ENCODE results near the gene DCTD.
"Not testable (repeated sequence)": the region's sequence is repeated elsewhere in the genome, so short reads cannot be mapped to it uniquely, and the experiment has no call there.

DCTD gene

DNA sequence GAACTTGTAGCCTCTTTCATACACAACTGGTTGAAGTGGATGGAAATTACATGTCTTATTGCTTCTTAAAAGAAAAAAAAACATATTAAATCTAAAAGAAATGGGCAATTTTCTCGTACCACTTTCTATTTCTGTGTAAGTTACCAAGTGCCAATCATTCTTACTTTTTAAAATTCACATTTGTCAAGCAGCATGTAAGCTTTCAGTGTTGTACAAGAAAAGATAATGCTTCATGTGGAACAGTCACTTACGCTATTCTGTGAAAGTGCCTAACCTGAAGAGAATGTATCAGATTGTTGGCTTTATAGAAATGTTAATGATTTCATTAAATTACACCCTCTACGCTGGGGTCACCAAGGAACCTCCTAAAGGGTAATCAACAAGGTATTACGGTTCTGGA lies 4.4 kb upstream of the DCTD start:
- DNase-seq (ENCODE audit: low read depth in 2 of 2): no peak

DNA sequence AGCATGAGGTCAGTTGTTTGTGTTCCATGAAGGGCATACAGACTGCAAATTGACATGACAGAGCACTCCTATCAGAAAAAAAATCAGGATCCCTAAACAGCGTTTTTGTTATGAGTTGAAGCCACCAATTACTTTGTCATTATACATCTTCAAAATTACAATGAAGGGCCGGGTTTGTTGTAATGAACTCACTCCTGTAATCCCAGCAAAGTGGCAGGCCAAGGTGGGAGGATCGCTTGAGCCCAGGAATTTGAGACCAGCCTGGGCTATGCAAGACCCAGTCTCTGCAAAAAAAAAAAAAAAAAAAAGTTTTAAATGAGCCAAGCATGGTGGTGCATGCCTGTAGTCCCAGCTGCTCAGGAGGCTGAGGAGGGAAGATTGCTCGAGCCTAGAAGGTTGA lies 3.5 kb upstream of the DCTD start:
- DNase-seq (ENCODE audit: low read depth in 2 of 2): no peak

DNA sequence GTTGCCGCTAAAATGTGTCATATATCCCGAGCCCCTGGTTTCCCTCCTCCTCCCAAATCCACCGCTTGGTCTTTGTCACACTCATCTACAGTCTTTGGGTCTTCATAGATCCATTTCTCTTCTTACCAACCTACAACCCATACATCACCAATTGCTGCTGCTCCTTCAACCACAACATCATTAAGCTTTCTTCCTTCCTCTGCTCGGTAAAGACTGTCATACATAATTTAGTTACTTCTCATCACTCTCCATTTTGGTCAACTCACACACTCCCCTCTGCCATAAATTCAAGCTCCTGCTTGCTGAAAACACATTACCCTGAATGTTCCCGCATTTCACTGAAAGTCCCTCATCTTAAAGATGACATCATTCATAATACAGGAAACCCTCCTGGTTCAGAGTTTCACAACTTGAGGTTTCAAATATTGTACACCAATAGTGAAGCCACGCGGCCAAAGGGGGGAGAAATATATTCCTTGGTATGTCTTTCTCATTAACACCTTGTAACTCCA lies 1.7 kb upstream of the DCTD start:
- peak in 1 of 2 donors; percentile 4 for DNase-seq (ENCODE audit: low read depth in 2 of 2)

DNA sequence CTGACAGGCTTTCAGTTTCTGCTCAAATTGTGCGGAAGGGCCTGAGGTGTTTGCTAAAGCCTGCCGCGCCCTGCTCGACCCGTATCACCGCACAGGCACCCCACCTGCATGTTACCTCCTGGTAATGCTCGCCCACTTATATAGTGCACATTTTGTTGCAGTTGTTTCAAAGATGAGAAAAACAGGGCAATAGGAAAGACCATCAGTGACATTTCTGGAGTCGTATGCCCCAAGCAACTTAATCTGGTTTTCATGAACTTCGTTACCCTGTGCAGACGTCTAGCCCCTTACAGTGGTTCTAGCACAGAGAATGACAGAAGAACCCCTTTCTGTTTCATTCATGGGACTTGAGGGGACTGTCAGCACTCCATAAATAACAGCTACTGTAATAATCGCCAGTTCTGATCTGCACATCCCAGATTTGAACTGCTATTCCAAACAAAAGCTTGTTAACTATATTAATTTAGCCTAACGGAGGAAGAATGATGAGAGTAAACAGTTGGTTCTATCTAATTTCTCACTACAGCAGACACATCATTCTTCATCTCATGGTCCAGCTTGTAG lies 940 bp upstream of the DCTD start:
- DNase-seq (ENCODE audit: low read depth in 2 of 2): no peak

DNA sequence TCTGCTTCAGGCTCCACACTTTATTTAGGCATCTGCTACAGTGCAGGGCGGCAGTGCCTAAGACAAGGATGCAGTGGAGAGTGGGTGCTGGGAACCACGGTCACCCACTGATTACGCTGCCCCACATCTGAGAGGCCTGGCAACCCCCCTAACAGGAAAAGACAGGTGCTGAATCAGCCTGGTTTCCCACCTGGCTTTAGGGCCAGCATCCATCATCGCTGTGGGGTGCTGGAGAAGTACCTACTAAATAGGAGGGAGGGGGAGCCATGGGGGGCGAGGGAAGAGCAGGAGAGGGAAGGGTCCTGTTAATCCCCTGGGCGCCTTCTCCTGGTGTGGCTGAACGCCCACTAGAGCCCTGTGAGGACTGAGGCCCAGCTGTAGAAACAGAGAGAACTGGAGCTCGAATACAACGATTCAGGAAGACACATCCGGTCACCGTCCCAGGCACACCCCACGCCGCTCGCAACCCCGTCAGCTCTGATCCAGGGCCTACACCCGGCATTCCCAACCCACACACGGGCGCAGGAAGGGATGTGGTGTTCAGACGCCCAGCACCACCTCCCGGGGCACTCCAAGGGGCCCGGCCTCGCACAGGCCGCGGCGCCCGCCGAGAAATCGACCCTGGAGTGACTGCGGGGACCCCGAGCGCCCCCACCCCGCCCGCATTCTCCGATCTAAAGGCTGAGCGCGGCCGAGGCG lies 554 bp downstream of the DCTD start:
- peak; percentile 16 to 25 for DNase-seq (ENCODE audit: low read depth in 2 of 2)

DNA sequence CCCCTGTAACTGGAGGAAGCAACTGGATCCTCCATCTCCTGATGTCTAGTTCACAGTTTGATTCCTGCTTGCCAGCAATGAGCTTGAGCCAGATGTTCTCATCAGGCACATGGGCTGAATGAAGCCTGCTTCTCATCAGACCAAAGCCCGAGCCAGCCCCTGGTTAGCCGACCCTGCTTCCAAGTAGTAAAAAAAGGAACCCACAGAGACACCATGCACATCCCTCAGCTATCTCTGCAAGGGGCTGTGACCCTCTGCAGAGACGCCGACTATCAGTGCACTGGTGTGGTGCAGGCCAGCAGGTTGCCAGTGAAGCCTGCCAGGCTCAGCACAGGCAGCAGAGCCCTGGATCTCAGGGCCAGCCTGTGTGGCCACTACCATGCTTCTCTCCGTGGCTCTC lies 2.8 kb downstream of the DCTD start:
- no peak for DNase-seq (ENCODE audit: low read depth in 2 of 2)

DNA sequence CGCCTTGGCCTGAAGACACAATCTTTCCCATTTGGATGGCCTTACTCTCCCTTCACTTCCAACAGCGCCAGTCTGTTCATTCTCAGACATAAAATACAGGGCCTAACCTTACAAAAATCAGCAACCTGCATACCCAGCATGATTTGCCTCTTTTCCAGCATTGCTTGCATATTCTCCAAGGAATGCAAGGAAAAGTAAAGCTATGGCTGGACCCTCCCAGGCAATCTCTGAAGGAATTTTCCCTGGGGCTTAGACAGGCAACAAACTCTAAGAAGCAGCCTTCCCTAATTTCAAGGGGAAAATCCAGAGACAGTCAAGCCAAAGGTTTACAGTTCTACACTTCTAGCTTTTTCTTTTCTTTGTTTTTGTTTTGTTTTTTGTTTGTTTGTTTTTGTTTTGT lies 3.6 kb downstream of the DCTD start:
- no peak for DNase-seq (ENCODE audit: low read depth in 2 of 2)

DNA sequence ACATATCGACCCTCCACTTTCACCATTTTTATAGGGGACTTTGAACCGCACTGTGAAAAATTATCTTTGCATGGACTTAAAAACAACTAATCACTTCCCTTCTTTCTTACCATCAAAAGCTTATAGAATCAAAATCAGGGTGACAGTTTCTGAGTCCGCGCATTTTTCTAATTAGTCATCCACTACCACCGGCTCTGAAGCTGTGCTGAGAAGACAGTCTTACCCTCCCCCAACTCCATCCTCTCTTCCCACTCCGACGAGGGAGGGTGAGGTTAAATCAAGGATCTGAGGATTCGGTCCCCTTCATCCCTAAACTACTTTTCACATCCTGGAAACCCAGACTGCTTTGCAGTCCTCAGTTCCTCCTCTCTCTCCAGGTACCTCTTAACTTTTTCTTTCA lies 4.2 kb downstream of the DCTD start:
- no peak for DNase-seq (ENCODE audit: low read depth in 2 of 2)

DNA sequence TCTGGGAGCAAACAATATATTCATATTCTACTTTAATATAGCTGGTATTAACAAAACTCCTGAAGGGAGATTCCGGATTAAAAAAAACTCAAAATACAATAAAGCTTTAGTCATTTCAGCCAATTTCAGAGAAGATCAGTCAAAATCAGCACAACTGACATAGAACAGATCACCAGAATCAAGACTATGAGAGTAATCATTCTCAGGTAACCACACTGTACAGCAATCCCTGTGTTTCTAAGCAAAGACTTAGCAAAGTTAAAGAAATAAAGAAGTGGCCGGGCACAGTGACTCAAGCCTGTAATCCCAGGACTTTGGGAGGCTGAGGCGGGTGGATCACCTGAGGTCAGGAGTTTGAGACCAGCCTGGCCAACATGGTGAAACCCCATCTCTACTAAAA lies 9.1 kb downstream of the DCTD start:
- DNase-seq (ENCODE audit: low read depth in 2 of 2): no peak

DNA sequence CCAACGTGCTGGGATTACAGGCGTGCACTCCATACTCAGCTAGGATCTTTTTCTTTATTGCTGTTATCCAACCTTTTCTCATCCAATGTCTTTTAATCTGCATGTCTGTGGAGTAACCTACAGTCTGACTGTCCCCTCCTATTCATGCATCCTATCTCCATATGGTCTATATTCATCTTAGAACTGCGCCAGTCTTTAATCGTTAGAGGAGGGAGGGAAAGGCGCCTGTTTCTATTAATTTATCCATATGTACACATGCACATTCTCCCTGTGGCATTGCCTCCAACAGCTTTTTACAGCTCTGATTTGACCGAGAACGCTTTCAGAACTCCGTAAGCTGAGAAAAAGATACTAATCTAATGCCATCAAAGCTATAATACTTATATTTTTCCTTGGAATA lies 9.8 kb downstream of the DCTD start:
- no peak for DNase-seq (ENCODE audit: low read depth in 2 of 2)

DNA sequence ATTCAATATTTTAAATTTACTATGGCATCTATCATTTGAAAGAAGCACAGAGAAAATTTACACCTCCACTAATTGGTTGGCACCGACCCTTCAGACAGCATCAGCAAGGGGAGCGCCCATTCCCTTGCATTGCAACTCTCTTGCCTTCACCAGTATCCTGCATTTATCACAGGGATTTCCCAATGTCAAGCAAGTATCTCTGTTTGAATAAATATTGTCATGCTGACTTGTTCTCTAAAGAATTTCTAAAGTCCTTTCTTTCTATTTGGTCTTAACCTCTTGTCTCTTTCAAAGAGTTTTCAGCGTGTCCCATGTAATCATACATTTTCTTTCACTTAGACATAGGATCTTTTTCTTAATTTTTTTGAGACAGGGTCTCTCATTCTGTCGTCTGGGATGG lies 10.4 kb downstream of the DCTD start:
- DNase-seq (ENCODE audit: low read depth in 2 of 2): no peak

DNA sequence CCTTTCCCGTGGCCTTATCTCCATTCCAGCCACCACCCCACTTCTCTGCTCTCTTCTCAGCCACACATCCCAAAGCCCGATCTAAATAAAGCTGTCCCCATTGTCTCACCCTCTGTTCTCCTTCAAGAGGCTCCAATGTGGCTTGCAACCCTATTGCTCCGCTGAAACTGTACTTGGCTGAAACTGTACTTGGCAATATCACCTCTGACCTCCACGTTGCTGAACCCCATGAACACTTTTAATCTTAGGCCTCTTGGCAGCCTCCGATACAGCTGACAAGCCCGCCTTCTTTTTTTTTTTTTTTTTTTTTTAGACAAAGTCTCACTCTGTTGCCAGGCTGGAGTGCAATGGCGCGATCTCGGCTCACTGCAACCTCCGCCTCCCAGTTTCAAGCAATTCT lies 12.1 kb downstream of the DCTD start:
- DNase-seq (ENCODE audit: low read depth in 2 of 2): no peak

DNA sequence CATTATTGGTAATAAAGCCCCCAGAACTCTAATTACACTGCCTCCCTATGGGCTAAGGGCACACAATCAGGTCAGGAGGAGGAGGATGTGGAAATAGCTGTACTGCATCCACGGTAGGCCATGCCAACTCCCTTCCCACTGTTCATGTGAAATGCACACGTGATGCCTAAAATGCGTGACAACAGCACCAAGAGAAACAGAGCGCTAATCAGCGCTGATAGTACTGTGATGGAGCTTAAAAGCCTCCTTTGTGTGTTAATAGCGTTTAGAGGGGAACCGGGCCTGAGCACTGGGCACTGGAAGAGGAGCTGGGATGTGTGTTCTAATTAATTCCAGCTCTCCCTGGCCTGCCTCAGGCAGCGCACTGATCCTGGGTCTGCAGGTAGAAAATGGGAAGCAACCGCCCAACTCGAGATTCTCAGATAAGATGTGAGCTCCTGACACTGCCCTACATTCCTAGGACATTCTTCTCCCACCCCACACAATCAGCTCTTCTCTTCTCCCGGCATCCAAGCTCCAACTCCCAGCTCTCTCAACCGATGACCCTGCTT lies 12.9 kb downstream of the DCTD start:
- no peak for DNase-seq (ENCODE audit: low read depth in 2 of 2)

DNA sequence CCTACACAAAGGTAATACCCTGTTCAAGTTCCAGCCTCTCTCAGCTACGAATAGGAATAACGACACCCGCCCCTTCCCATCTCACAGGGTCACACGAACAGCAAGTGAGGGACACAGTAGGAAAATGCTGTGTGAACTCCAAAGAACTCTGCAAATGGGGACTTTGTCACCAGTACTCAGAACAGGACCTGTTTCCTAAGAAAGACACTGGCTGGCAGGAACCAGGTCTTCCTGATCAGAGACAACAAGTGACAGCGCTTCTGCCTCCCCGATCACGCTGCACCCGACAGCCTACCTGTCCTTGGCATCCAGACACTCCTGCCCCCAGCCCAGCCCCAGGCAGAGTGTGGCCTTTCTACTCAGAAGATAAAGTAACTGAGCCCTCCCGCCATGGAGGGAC lies 14.2 kb downstream of the DCTD start:
- DNase-seq (ENCODE audit: low read depth in 2 of 2): no peak

DNA sequence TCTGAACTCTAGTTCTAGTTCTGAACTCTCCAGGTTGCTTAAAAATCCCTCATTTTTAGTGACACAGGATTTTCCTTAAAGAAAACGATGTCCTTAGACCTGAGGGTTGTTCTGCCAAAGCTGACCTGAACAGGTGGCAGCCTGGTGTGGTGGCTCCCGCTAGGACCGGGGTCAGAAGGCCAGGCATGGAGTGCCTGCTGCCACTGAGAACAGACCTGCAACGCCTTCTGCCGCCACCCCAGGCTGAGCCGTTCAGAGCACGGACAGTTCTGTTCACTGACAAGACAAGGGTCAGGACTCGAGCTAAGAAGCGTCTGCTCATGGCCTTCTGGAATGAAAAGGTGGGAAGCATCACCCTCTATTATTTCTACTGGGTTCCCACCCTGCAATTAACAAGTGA lies 15.8 kb downstream of the DCTD start:
- DNase-seq (ENCODE audit: low read depth in 2 of 2): no peak

DNA sequence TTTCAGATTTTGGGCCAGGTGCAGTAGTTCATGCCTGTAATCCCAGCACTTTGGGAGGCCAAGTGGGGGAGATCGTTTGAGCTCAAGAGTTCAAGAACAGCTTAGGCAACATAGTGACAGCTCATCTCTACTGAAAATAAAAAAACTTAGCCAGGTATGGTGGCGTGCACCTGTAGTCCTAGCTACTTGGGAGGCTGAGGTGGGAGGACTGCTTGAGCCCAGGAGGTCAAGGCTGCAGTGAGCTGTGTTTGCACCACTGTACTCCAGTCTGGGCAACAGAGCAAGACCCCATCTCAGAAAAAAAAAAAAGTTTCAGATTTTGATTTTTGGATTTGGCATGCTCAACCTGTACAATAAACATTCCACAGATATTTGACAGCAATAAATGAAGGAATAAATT lies 17.2 kb downstream of the DCTD start:
- DNase-seq (ENCODE audit: low read depth in 2 of 2): not testable (repeated sequence)

DNA sequence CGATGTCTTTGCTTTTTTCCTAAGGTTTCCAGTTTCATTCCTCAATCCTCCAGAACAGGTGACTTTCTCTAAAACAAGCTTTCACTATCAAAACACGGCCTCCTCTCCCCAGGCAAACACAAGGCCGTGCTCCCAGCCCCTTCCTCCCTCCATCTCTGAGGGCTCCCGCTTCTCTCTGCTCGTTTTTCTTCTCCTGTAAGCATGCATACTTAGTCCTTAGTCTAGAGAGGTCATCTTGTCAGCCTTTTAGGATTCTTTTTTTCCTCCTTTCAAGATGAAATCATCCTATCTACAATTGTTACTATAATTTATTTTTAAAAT lies 18.7 kb downstream of the DCTD start:
- no peak for DNase-seq (ENCODE audit: low read depth in 2 of 2)

DNA sequence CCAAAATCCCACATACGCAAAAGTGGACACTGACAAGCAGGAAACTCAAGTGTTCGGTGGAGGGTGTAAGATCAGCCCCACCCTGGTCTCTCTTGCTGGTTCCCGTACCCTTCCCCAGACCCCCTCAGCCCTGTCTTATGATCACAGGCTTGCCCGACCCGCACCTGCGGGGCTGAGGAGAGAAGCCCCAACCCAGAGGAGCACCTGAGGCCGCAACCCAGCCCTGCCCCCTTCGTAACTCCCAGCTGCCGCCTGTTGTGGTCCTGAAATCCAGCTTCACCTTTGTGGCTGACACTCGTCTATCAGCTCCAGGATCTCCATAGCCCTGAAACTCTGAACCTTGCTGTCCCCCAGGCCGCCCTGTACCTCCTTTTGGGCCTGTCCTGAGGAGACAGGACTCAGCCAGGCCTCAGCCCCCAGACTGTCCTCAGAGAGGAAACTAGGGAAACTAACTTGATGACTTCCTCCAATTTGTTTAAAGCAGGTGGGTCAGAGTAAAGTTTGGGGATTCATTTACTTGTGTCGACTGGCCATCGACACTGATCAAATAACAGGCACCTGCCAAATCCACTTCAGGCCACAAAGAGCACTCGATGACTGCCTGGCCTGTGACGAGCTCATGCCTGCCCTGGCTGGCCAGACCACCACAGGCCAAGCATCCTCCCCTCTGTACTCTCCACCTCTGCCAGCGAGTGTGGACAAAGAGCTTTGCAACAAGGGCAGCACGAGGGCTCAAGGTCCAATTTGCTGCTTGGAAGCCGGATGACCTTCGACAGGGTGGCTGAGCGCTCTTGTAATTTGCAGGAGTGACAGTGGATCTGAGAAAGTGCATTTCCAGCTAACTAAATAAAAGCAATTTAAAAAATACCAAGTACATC lies 19.3 kb downstream of the DCTD start:
- no peak for DNase-seq (ENCODE audit: low read depth in 2 of 2)

DNA sequence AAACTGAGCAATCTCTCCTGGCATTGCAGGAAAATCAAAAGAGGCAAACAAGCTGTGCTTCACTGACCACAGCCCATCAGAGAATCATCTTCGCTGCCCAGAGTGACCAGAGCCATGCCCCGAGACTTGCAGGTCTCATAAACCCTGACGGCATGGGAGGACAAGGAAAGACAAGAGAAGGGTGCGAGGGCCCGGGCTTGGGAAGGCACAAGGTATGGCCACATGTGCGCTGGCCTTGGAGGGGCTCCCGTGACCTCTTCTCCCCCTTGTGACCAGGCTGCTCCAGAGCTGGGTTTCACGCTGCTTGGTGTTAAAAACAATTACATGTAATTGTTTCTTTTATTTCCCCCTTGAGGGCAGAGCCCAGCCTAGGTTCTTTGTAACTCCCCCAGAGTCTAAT lies 20.8 kb downstream of the DCTD start:
- no peak for DNase-seq (ENCODE audit: low read depth in 2 of 2)

DNA sequence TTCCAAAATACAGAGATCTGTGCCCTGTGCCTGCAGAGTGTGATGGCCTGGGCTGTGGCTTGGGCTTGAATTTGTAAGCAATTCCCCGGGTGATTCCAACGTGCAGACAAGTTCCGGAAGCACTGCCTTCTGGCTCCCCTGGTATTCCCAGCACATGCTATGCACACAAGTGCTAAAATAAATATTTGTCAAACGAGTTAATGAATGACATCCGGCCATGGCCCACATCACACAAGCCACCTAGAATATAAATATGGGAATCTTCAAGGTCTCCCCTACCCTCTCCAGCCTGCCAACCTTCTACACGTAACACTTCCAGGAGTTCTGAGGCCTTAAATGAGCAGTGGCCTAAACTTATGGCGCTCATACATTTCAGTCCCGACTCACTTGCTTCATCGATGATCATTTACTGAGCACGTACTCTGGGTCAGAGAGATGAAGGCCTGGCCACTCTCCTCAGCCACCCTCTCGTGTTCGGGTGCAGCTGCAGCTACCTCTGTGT lies 21.3 kb downstream of the DCTD start:
- DNase-seq (ENCODE audit: low read depth in 2 of 2): no peak

DNA sequence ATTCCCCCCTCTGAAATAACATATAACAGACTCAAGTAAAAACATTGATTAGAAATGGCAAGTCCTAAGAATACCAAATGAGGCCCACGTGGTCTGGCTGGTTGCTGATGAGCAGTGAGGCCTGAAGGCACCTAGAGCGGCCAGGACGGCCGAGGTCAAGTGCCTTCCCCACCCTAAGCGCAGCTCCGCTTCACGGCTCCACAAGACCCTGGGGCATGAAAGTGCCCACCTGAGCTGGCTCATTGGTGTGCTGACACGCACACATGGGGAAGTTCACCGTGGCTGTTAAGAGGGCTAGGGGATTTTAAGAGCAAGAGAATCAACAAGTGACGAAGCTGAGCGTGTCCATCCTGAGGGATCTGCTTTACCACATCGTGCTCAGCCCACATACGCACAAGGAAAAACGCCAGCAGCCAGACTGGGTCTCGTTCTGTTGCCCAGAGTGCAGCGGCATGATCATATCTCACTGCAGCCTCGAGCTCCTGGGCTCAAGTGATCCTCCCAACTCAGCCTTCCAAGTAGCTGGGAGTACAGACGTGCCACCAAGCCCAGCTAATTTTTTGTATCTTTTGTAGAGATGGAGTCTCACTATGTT lies 22.4 kb downstream of the DCTD start:
- DNase-seq (ENCODE audit: low read depth in 2 of 2): no peak

DNA sequence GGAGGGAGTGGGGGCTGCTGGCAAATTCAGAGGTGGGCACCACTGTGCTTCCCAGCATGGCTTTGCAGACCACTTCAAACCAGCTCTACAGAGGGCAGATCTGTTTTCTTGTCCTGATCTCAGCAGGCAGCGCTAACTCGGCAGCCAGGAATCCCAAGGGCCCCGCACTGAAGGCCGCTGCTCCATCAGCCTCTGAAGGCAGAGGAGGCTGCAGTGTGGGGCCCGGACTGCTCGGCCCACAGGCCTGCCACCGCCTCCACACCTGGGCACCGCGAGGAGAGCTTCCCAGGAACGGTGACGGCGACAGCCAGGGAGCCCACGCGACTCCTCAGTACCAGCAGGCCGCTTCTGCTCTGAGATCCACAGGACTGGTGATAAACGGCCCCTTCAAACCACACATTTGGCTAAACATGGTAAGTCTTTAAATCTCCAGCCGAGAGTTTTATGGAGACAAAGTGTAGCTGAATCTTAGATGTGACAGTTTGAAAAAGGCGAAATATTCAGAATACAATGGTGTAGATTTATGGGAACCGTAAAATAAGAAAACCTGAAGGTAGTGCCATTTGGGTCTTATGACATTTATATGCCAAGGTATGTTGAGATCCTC lies 23.6 kb downstream of the DCTD start:
- DNase-seq (ENCODE audit: low read depth in 2 of 2): no peak

All from stimulated activated CD4-positive, alpha-beta T cell treated with anti-CD3 and anti-CD28 coated beads, Interleukin-1b, Interleukin-23, amount 100 ng/mL, for 4 hours (primary cell).